SK-N-SH (cell line): ENCODE results near the gene EXOC4. TPM values are rescaled to one million over a fixed set of nuclear protein-coding genes. Genes with fewer than 3 reads are reported as not detected.
A peak's percentile ranks its signal among the peaks of the same experiment; 100 is the strongest.

Source experiments
- CTCF ChIA-PET: fragments of 300-600, 350-600 bp; formaldehyde crosslinking; extraction: SDS; loops from one replicate; lab custom pipeline; 2021; lab: Yijun Ruan, JAX
- POLR2A ChIA-PET: fragments of 350-600 bp; sonication (Branson Sonifier 250); formaldehyde crosslinking; extraction: SDS; loops from one replicate; lab custom pipeline; 2020; ENCODE audit warnings: antibody characterized with exemption, inconsistent platforms; lab: Yijun Ruan, JAX
- DNase-seq: peaks from one replicate; pipeline ENCODE4 v3.0.0; 2012
- H2AFZ ChIP-seq: fragments of 200-600 bp; sonication (generic); 2 replicates; pipeline ENCODE4 v1.8.1; 2016; ENCODE audit warnings: antibody characterized with exemption, mild to moderate bottlenecking, low read depth
- H3F3A ChIP-seq: fragments of 200-600 bp; sonication (generic); replicated peaks from 2 replicates; pipeline ENCODE3; 2016; ENCODE audit warnings: antibody characterized with exemption, mild to moderate bottlenecking; ENCODE audit not compliant: insufficient read depth
- H3K27ac ChIP-seq, 2 experiments: fragments of 200-500 bp in 1 of 2; fragments of 200-600 bp in 1 of 2; sonication (Bioruptor generic) in 1 of 2; sonication (generic), shearing (Covaris generic) in 1 of 2; 2 replicates each; pipeline versions ENCODE4 v1.5.1 to v1.6.1; 2014 to 2016; ENCODE audit warnings: low read depth in 2 of 2, inconsistent platforms in 1 of 2, low read length in 1 of 2, mild to moderate bottlenecking in 1 of 2, mixed read lengths in 1 of 2
- H3K27me3 ChIP-seq: fragments of 200-600 bp; sonication (generic), shearing (Covaris generic); 2 replicates; pipeline ENCODE4 v1.6.1; 2016; ENCODE audit warnings: mixed run types; ENCODE audit not compliant: insufficient read depth
- H3K36me3 ChIP-seq, 2 experiments: fragments of 200-500 bp in 1 of 2; fragments of 200-600 bp in 1 of 2; sonication (Bioruptor generic) in 1 of 2; sonication (generic) in 1 of 2; replicated peaks in 1 of 2; 2 replicates each; pipeline versions ENCODE3 to v1.5.1; 2014 to 2016; ENCODE audit warnings: low read length in 1 of 2, mild to moderate bottlenecking in 1 of 2; ENCODE audit not compliant: insufficient read depth in 2 of 2, control insufficient read depth in 1 of 2
- H3K4me1 ChIP-seq, 2 experiments: fragments of 200-500 bp in 1 of 2; fragments of 200-600 bp in 1 of 2; sonication (Bioruptor generic) in 1 of 2; sonication (generic), shearing (Covaris generic) in 1 of 2; 2 replicates each; pipeline versions ENCODE4 v1.5.1 to v1.6.1; 2014 to 2016; ENCODE audit warnings: low read depth in 1 of 2, low read length in 1 of 2, mixed run types in 1 of 2; ENCODE audit not compliant: insufficient read depth in 2 of 2, control insufficient read depth in 1 of 2
- H3K4me2 ChIP-seq: fragments of 200-600 bp; sonication (generic), shearing (Covaris generic); 2 replicates; pipeline ENCODE4 v1.6.1; 2017; ENCODE audit warnings: mixed run types
- H3K4me3 ChIP-seq, 2 experiments: fragments of 200-500 bp in 1 of 2; fragments of 200-600 bp in 1 of 2; sonication (Bioruptor generic) in 1 of 2; sonication (generic), shearing (Covaris generic) in 1 of 2; 2 replicates each; pipeline versions ENCODE4 v1.5.1 to v1.8.1; 2014 to 2016; ENCODE audit warnings: low read depth in 2 of 2, inconsistent platforms in 1 of 2, low read length in 1 of 2, mild to moderate bottlenecking in 1 of 2, mixed read lengths in 1 of 2, moderate library complexity in 1 of 2
- H3K79me2 ChIP-seq: fragments of 200-600 bp; sonication (generic); 2 replicates; pipeline ENCODE4 v1.8.1; 2017; ENCODE audit warnings: mild to moderate bottlenecking; ENCODE audit not compliant: insufficient read depth
- H3K9ac ChIP-seq: fragments of 200-600 bp; sonication (generic); 2 replicates; pipeline ENCODE4 v1.6.1; 2017; ENCODE audit warnings: mixed run types
- H3K9me2 ChIP-seq: fragments of 200-600 bp; sonication (generic); 2 replicates; pipeline ENCODE4 v1.6.1; 2017; ENCODE audit warnings: mixed run types
- H3K9me3 ChIP-seq: fragments of 200-600 bp; sonication (generic); 2 replicates; pipeline ENCODE4 v1.6.1; 2017; ENCODE audit warnings: mixed run types, mild to moderate bottlenecking, moderate library complexity
- H4K20me1 ChIP-seq: fragments of 200-600 bp; sonication (generic); 2 replicates; pipeline ENCODE4 v1.6.1; 2017; ENCODE audit warnings: mild to moderate bottlenecking, mixed run types; ENCODE audit not compliant: insufficient read depth
- CHD2 ChIP-seq: fragments of 150-350 bp; IDR thresholded peaks from 2 replicates; pipeline ENCODE4 v1.6.1; 2018; ENCODE audit warnings: low read length; ENCODE audit not compliant: partially characterized antibody
- ELF1 ChIP-seq: IDR thresholded peaks from 2 replicates; pipeline ENCODE4 v1.4.0; 2012
- EP300 ChIP-seq, 2 experiments: IDR thresholded peaks; 2 replicates each; pipeline versions ENCODE4 v1.4.0 to v1.6.1; 2012; ENCODE audit warnings: borderline replicate concordance in 1 of 2, low read depth in 1 of 2, low read length in 1 of 2
- EZH2phosphoT487 ChIP-seq: fragments of 200-600 bp; sonication (generic); IDR thresholded peaks from 2 replicates; pipeline ENCODE4 v1.6.1; 2017; ENCODE audit warnings: low read depth, mixed run types, mild to moderate bottlenecking, antibody characterized with exemption, moderate library complexity, borderline replicate concordance
- FOSL2 ChIP-seq: IDR thresholded peaks from 2 replicates; pipeline ENCODE4 v1.4.0; 2012; ENCODE audit warnings: low read depth, mild to moderate bottlenecking, moderate library complexity, borderline replicate concordance
- FOXJ3 ChIP-seq: sonication (generic); formaldehyde crosslinking; IDR thresholded peaks from 2 replicates; pipeline ENCODE4 v1.5.1; 2020; ENCODE audit warnings: mild to moderate bottlenecking, missing genetic modification reagents
- IRF3 ChIP-seq: fragments of 150-350 bp; IDR thresholded peaks from 2 replicates; pipeline ENCODE4 v1.6.1; 2016; ENCODE audit warnings: mild to moderate bottlenecking, low read depth, low read length
- JUND ChIP-seq: IDR thresholded peaks from 2 replicates; pipeline ENCODE4 v1.4.0; 2012
- MAX ChIP-seq: IDR thresholded peaks from 2 replicates; pipeline ENCODE4 v1.4.0; 2012; ENCODE audit warnings: low read depth
- MXI1 ChIP-seq: IDR thresholded peaks from 2 replicates; pipeline ENCODE4 v1.6.1; 2012; ENCODE audit warnings: mild to moderate bottlenecking, low read depth, low read length, improper control_type of control experiment
- NRF1 ChIP-seq: IDR thresholded peaks from 2 replicates; pipeline ENCODE4 v1.6.1; 2012; ENCODE audit warnings: low read depth, mild to moderate bottlenecking, low read length
- PBX3 ChIP-seq: IDR thresholded peaks from 2 replicates; pipeline ENCODE4; 2012
- POLR2AphosphoS5 ChIP-seq: IDR thresholded peaks from 2 replicates; pipeline ENCODE4 v1.6.1; 2012; ENCODE audit warnings: low read depth, low read length
- RAD21 ChIP-seq: IDR thresholded peaks from 2 replicates; pipeline ENCODE4 v1.6.1; 2012; ENCODE audit warnings: mild to moderate bottlenecking, low read length
- RCOR1 ChIP-seq: fragments of 150-350 bp; IDR thresholded peaks from 2 replicates; pipeline ENCODE4 v1.6.1; 2017; ENCODE audit warnings: antibody characterized with exemption, low read length
- RFX5 ChIP-seq: IDR thresholded peaks from 2 replicates; pipeline ENCODE4 v1.6.1; 2012; ENCODE audit warnings: mild to moderate bottlenecking, improper control_type of control experiment, low read length
- RXRA ChIP-seq: IDR thresholded peaks from 2 replicates; pipeline ENCODE4 v1.4.0; 2012; ENCODE audit warnings: low read depth, mild to moderate bottlenecking, borderline replicate concordance
- SMC3 ChIP-seq: IDR thresholded peaks from 2 replicates; pipeline ENCODE4 v1.6.1; 2012; ENCODE audit warnings: low read depth, low read length, improper control_type of control experiment
- TAF1 ChIP-seq: IDR thresholded peaks from 2 replicates; pipeline ENCODE4 v1.6.1; 2012; ENCODE audit warnings: low read depth, mild to moderate bottlenecking, low read length, moderate library complexity, borderline replicate concordance
- TCF12 ChIP-seq: IDR thresholded peaks from 2 replicates; pipeline ENCODE4 v1.4.0; 2012
- TEAD4 ChIP-seq: IDR thresholded peaks from 2 replicates; pipeline ENCODE4 v1.4.0; 2012; ENCODE audit warnings: mild to moderate bottlenecking, borderline replicate concordance; ENCODE audit not compliant: insufficient read depth
- USF2 ChIP-seq: fragments of 150-350 bp; IDR thresholded peaks from 2 replicates; pipeline ENCODE4 v1.6.1; 2017; ENCODE audit warnings: antibody characterized with exemption, low read length, low read depth, borderline replicate concordance
- ZBTB33 ChIP-seq: IDR thresholded peaks from 2 replicates; pipeline ENCODE4 v1.4.0; 2012; ENCODE audit warnings: low read depth, borderline replicate concordance
- WGBS: methylation state at CpG from one replicate; pipeline ENCODE4 v1.1.6; 2017; ENCODE audit warnings: low lambda C conversion rate; 5-methylcytosine and 5-hydroxymethylcytosine counted together
- polyA plus RNA-seq, 3 experiments: library from polyadenylated mRNA; depleted of rRNA; stranded (reverse); fragments of >200 nt; gene quantifications; 2 replicates each; pipeline ENCODE4 v1.2.3, GENCODE V29; 2012

The EXOC4 gene
- polyA plus RNA-seq, 1 of the 3 experiments (the other 2 are of a cell fraction): 37.3 TPM

GRCh38 chr7:133851411-133851810 is 598.5 kb downstream of the EXOC4 start:
- peaks cover 0 to 3% of the 10 kb centered on the region in 2 experiments for H3K36me3 ChIP-seq
- H4K20me1 ChIP-seq: peaks cover 8% of the 10 kb centered on the region; the same call in 1 of the 2 replicates
- no peaks in the 10 kb centered on the region for H3K9me2 ChIP-seq
- WGBS: 94% methylated on average over 2 of the region's 2 CpGs
- no peak for TF ChIP-seq MAX
- TF ChIP-seq IRF3: no peak
- TF ChIP-seq CHD2: no peak
- no peak for TF ChIP-seq JUND
- CTCF ChIA-PET: interaction anchor here (0.6 to 8.6 kb wide), 16 partner anchors 10 to 187 kb away, joined by 3 to 62 read pairs (median 4); no protein-coding TSS in a partner anchor
- no peaks in the 10 kb centered on the region for H3K9me3 ChIP-seq
- no peaks in the 10 kb centered on the region for H3K27me3 ChIP-seq
- no peaks in the 10 kb centered on the region for H3K79me2 ChIP-seq
- H3K4me1 ChIP-seq: peaks cover 30 to 52% of the 10 kb centered on the region in 2 experiments
- H3K4me3 ChIP-seq: no peak overlapping the region
- no peak overlapping the region for H3K9ac ChIP-seq
- peak overlapping the region in 1 of 2 experiments; percentile 98; a peak in 2 of 4 replicates for H3K27ac ChIP-seq
- peaks cover 30% of the 10 kb centered on the region for H3F3A ChIP-seq
- no peak for DNase-seq
- no peak overlapping the region for H3K4me2 ChIP-seq
- no peak overlapping the region for H2AFZ ChIP-seq
- POLR2A ChIA-PET: no interaction called here

- H3K9ac ChIP-seq: peak overlapping the region; percentile 52
- no peak for TF ChIP-seq RFX5
- no peak for TF ChIP-seq NRF1
- peak; percentile 58 for TF ChIP-seq POLR2AphosphoS5
- TF ChIP-seq EZH2phosphoT487: no peak
- TF ChIP-seq TEAD4: peak; percentile 97
- peak; percentile 69 for TF ChIP-seq ELF1
- no peak for TF ChIP-seq USF2
- TF ChIP-seq MXI1: peak; percentile 53; the same call in 1 of the 2 replicates
- TF ChIP-seq SMC3: peak; percentile 62
- TF ChIP-seq FOXJ3 (CRISPR knock-in tag): no peak
- peak; percentile 69; the same call in 1 of the 2 replicates for TF ChIP-seq RXRA
- peak; percentile 86 for TF ChIP-seq FOSL2
- peak; percentile 73 for TF ChIP-seq PBX3
- TF ChIP-seq RAD21: peak; percentile 78
- TF ChIP-seq TAF1: peak; percentile 60
- peak; percentile 47 to 88 for TF ChIP-seq EP300 (IDR thresholded peaks at IDR 0.05; ENCODE audit: borderline replicate concordance in 1 of 2, low read depth in 1 of 2, low read length in 1 of 2)
- peak; percentile 86 for TF ChIP-seq TCF12
- TF ChIP-seq RCOR1: peak; percentile 90
- peak; percentile 37; the same call in 1 of the 2 replicates for TF ChIP-seq ZBTB33
Observed at GRCh38 chr7:133853706-133854276, 600.9 kb downstream of the EXOC4 start.

More at GRCh38 chr7:133853706-133854276, 600.9 kb downstream of the EXOC4 start:
- Histone ChIP-seq H3K27me3 (no peaks in the 10 kb centered on the region), H3K27ac (peak overlapping the region; percentile 85 to 98), H3K9me2 (no peaks in the 10 kb centered on the region), H3K9me3 (no peaks in the 10 kb centered on the region), H3K36me3 (peaks cover 0 to 8% of the 10 kb centered on the region in 2 experiments), H3K79me2 (no peaks in the 10 kb centered on the region), H4K20me1 (peaks cover 8% of the 10 kb centered on the region; the same call in 1 of the 2 replicates), H2AFZ (no peak overlapping the region), H3K4me1 (peaks cover 30 to 53% of the 10 kb centered on the region in 2 experiments), H3K4me2 (peak overlapping the region; percentile 61), H3K4me3 (peak overlapping the region in 1 of 2 experiments; percentile 7; a peak in 2 of 4 replicates), H3F3A (peaks cover 30% of the 10 kb centered on the region)
- peak; percentile 72 for DNase-seq
- WGBS: 32% methylated on average over 6 of the region's 6 CpGs
- POLR2A ChIA-PET: interaction anchor here (1.0 to 1.5 kb wide), 4 partner anchors 56 to 163 kb away, joined by 3 to 5 read pairs (median 4); no protein-coding TSS in a partner anchor
- CTCF ChIA-PET: interaction anchor here (0.7 to 5.7 kb wide), 61 partner anchors 9 to 438 kb away, joined by 3 to 69 read pairs (median 5); no protein-coding TSS in a partner anchor
